ENCODE data around the gene OBSCN. TPM values are rescaled to one million over a fixed set of nuclear protein-coding genes. Genes with fewer than 3 reads are reported as not detected.

Gene OBSCN
- total and polyA plus RNA-seq, 7 donors = 0.92 to 21.0 (median 13.1) TPM

GRCh38 chr1:228166170-228166936 is 41.5 kb upstream of the OBSCN start:
- DNase-seq = peak; percentile 87
- peaks cover 0 to 30% (median 24%) of the 10 kb centered on the region in 4 donors for H3K4me1 ChIP-seq
- H3K4me3 ChIP-seq = peak overlapping the region; percentile 69 to 83 (median 78)
- intact Hi-C loops (cut with DNase I) = loop anchor here (2.0 to 10.0 kb wide), 4 partner anchors 34 to 282 kb away; partner anchors contain the start of genes ARF1 and C1orf35
- WGBS, 2 donors = 7 to 18% methylated on average over 26 of the region's 26 CpGs
- peaks cover 3 to 23% (median 10%) of the 10 kb centered on the region in 3 donors for H3K27me3 ChIP-seq
- TF ChIP-seq CTCF (IDR thresholded peaks at IDR 0.05) (peak in 3 of 4 experiments; percentile 33 to 41 (median 41)), POLR2A (IDR thresholded peaks at IDR 0.05) (peak in 1 of 2 donors; percentile 12), EP300 (IDR thresholded peaks at IDR 0.05) (no peak), POLR2AphosphoS5 (IDR thresholded peaks at IDR 0.05) (peak in 2 of 4 donors; percentile 39 to 85)
- H3K9me3 ChIP-seq = no peaks in the 10 kb centered on the region
- no peaks in the 10 kb centered on the region for H3K36me3 ChIP-seq
- H3K27ac ChIP-seq = peak overlapping the region; percentile 94 to 100 (median 98)

DNA sequence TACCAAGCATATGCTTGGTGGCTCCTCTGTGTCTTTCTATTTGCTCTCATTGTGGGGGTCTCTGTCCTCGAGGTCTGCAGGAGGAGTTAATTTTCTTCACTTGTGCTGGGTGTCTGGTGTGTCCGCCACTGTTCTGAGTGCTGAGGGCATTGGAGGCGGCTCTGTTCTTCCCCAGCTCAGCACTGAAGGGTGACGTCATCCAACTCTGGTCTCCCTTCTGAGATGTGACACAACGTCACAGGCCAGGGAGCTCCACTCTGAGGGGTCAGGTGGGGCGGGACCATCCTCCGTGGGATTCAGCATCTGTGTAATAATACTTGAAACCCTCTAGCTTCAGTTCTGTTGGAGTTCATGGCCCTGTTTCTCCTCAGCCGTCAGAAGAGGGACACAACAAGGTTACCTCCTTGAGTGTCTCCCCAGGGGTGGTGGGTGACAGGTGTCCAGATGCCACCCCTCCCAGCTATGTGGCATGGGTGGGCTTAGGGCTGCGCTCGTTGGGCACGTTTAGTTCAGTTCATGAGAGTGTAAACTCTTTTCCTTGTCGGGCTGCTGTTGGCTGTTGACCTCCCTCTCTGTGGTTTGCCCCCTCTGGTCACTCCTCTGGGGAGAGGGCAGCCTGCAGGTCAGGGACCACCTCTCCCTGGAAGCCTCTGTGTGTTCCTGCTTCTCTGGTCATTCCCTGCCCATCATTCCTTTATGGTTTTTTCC is 39.1 kb upstream of the OBSCN start:
- Histone ChIP-seq H3K9me3 (no peaks in the 10 kb centered on the region), H3K4me1 (peaks cover 0 to 20% (median 15%) of the 10 kb centered on the region in 4 donors), H3K4me3 (no peak overlapping the region), H3K36me3 (no peaks in the 10 kb centered on the region), H3K27me3 (peaks cover 0 to 6% (median 0%) of the 10 kb centered on the region in 3 donors), H3K27ac (no peak overlapping the region)
- TF ChIP-seq CTCF (IDR thresholded peaks at IDR 0.05) (no peak), EP300 (IDR thresholded peaks at IDR 0.05) (no peak), POLR2A (IDR thresholded peaks at IDR 0.05) (no peak)
- no peak for DNase-seq
- WGBS, 2 donors = 84 to 88% methylated on average over 12 of the region's 12 CpGs
- intact Hi-C loops (cut with DNase I) = loop anchor here (5.0 to 10.0 kb wide), 2 partner anchors 36 to 284 kb away; no protein-coding TSS in a partner anchor

- Histone ChIP-seq H3K36me3 (no peaks in the 10 kb centered on the region), H3K9me3 (no peaks in the 10 kb centered on the region), H3K27ac (no peak overlapping the region), H3K27me3 (no peaks in the 10 kb centered on the region), H3K4me1 (peaks cover 0 to 22% (median 16%) of the 10 kb centered on the region in 4 donors), H3K4me3 (no peak overlapping the region)
- DNase-seq = no peak
- no peak for TF ChIP-seq EP300 (IDR thresholded peaks at IDR 0.05)
- no peak for TF ChIP-seq POLR2AphosphoS5 (IDR thresholded peaks at IDR 0.05)
- no peak for TF ChIP-seq CTCF (IDR thresholded peaks at IDR 0.05)
- TF ChIP-seq POLR2A (IDR thresholded peaks at IDR 0.05) = no peak
- WGBS, 2 donors = 84 to 91% methylated on average over 2 of the region's 2 CpGs
- intact Hi-C loops (cut with DNase I) = loop anchor here (5.0 to 10.0 kb wide), 2 partner anchors 37 to 285 kb away; no protein-coding TSS in a partner anchor
These were observed 38.5 kb upstream of the OBSCN start for GRCh38 chr1:228169345-228169744.

DNA sequence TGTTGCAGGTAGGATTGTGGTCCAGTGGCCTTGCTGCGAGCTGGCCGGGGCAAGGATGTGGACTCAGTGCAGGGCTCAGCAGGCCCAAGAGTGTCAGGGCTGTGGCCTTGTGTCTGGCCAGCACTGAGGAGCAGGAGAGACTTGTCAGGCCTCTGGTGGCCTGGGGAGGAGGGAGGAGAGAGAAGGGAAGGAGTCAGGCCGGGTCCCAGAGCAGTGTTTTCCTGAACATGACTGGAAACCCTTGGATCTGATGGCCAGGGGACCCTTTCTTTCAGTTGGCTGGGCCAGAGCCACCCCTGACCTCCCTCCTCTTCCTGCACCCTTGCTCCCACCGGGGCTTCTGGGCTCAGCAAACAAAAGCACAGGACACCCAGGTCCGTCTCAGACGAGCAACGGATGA is 37.2 kb upstream of the OBSCN start:
- Histone ChIP-seq H3K27me3 (no peaks in the 10 kb centered on the region), H3K27ac (no peak overlapping the region), H3K4me3 (no peak overlapping the region), H3K4me1 (peaks cover 0 to 26% (median 12%) of the 10 kb centered on the region in 4 donors), H3K36me3 (peaks cover 0 to 9% (median 7%) of the 10 kb centered on the region in 4 donors), H3K9me3 (no peaks in the 10 kb centered on the region)
- TF ChIP-seq POLR2AphosphoS5 (IDR thresholded peaks at IDR 0.05) (no peak), POLR2A (IDR thresholded peaks at IDR 0.05) (no peak), EP300 (IDR thresholded peaks at IDR 0.05) (no peak), CTCF (IDR thresholded peaks at IDR 0.05) (no peak)
- DNase-seq = peak; percentile 56
- intact Hi-C loops (cut with DNase I) = no loop called here
- WGBS, 2 donors = 90 to 92% methylated on average over 7 of the region's 7 CpGs

All from sigmoid colon (tissue), 7 donors.